ENCODE data around the gene IGFBP1. TPM values are rescaled to one million over a fixed set of nuclear protein-coding genes. Genes with fewer than 3 reads are reported as not detected.

IGFBP1 gene
- total and polyA plus RNA-seq, 2 of the 13 experiments (the other 11 are each of a cell fraction or from before 2014, with no cell fraction given) = 5.4 to 885 TPM

- TF ChIP-seq TOE1 (CRISPR knock-in tag; IDR thresholded peaks at IDR 0.05) = peak; percentile 40; the same call in 1 of the 2 replicates
- TF ChIP-seq PHB2 (IDR thresholded peaks at IDR 0.05; ENCODE audit: partially characterized antibody) = no peak
- peak; percentile 63; the same call in 1 of the 2 replicates for TF ChIP-seq MIER2 (CRISPR knock-in tag; IDR thresholded peaks at IDR 0.05)
- peak; percentile 52; the same call in 1 of the 2 replicates for TF ChIP-seq TFDP2 (CRISPR knock-in tag; IDR thresholded peaks at IDR 0.05)
- TF ChIP-seq RBFOX2 (IDR thresholded peaks at IDR 0.05; ENCODE audit: low read depth, low read length) = peak; percentile 99
- no peak for TF ChIP-seq TRIM22 (IDR thresholded peaks at IDR 0.05)
- TF ChIP-seq REL (CRISPR knock-in tag; conservative IDR thresholded peaks at IDR 0.05) = peak; percentile 93; the same call in 1 of the 2 replicates
- TF ChIP-seq MTF1 (CRISPR knock-in tag; IDR thresholded peaks at IDR 0.05) = no peak
- TF ChIP-seq MTERF4 (CRISPR knock-in tag; IDR thresholded peaks at IDR 0.05) = peak; percentile 96
- TF ChIP-seq NR3C1 (CRISPR knock-in tag; IDR thresholded peaks at IDR 0.05) = no peak
- peak; percentile 27 for TF ChIP-seq ASH2L (IDR thresholded peaks at IDR 0.05; ENCODE audit: insufficient read length, low read depth, low read length)
- 0 out of 2 replicates have a peak, but pooled peaks have one; percentile 5 for TF ChIP-seq ZIK1 (CRISPR knock-in tag; IDR thresholded peaks at IDR 0.05; ENCODE audit: borderline replicate concordance, low read depth)
- no peak for TF ChIP-seq TCF12 (IDR thresholded peaks at IDR 0.05)
- peak; percentile 91 for TF ChIP-seq TCF12 (CRISPR knock-in tag; IDR thresholded peaks at IDR 0.05)
- TF ChIP-seq ZNF343 (CRISPR knock-in tag; IDR thresholded peaks at IDR 0.05) = peak; percentile 79; the same call in 1 of the 2 replicates
- TF ChIP-seq PPARG (CRISPR knock-in tag; conservative IDR thresholded peaks at IDR 0.05) = peak; percentile 69; the same call in 1 of the 2 replicates
- peak; percentile 77; the same call in 1 of the 2 replicates for TF ChIP-seq SOX5 (CRISPR knock-in tag; IDR thresholded peaks at IDR 0.05; ENCODE audit: borderline replicate concordance)
- peak; percentile 96 for TF ChIP-seq ZNF552 (CRISPR knock-in tag; IDR thresholded peaks at IDR 0.05; ENCODE audit: borderline replicate concordance)
- TF ChIP-seq ZNF367 (CRISPR knock-in tag; IDR thresholded peaks at IDR 0.05; ENCODE audit: borderline replicate concordance) = peak; percentile 60; the same call in 1 of the 2 replicates
- peak; percentile 50; the same call in 1 of the 2 replicates for TF ChIP-seq ZNF557 (CRISPR knock-in tag; IDR thresholded peaks at IDR 0.05)
- TF ChIP-seq PHF8 (CRISPR knock-in tag; IDR thresholded peaks at IDR 0.05) = peak; percentile 75
- TF ChIP-seq MAX (IDR thresholded peaks at IDR 0.05) = no peak
- no peak for TF ChIP-seq XRCC5 (optimal IDR thresholded peaks at IDR 0.05; ENCODE audit: low read length)
- peak; percentile 97 for TF ChIP-seq MEIS1 (CRISPR knock-in tag; IDR thresholded peaks at IDR 0.05; ENCODE audit: borderline replicate concordance)
Observed at GRCh38 chr7:45888185-45888992, at the start of gene IGFBP1 (continued).

Data from HepG2 (cell line).